ENCODE measurements around the gene ASPDH. TPM values are rescaled to one million over a fixed set of nuclear protein-coding genes. Genes with fewer than 3 reads are reported as not detected.

The ASPDH gene
- total RNA-seq, 1 donor from 2014 or later, result not detected

- peak overlapping the region; percentile 84 for H3K4me2 ChIP-seq (ENCODE audit: low read length)
Observed at GRCh38 chr19:50557009-50557613, 43.4 kb upstream of the ASPDH start.

DNA sequence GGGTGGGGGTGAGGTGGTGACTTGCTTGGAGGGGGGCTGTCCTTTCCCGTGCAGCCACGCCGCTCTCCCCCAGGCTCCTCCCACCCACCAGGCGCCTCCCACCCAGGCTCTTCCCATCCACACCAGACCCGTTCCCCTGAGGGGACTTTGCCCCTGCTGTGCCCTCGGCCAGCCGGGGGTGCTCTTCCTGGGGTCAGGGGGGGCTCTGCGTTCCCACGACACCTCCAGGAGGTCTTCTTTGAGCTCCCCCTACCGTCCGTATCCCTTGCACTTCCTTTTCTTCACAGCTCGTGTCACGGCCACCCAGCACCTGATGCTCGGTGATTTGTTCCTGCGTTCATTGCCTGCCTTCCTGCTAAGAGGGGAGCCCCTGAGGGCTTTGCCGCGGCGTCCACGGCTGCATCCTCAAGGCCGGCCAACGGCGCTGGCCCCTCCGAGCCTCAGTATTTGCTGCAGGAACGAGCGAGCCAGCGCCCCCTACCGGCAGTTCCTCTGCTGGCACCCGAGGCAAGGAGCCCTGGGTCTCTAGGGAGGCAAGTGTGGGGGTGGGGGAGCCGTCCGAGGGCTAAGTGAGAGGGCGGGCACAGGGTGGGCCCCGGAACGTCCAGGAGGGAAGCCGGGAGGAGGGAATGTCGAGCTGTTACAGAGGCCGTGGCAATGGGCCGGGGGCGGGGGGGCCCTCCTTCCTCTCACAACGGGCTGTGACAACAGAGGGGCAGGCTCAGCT is 42.7 kb upstream of the ASPDH start:
- H3K4me1 Mint-ChIP-seq (ENCODE audit: low read depth, unreplicated experiment), result no peaks in the 10 kb centered on the region
- DNase-seq (ENCODE audit: low read depth) (peak; percentile 6), FAIRE-seq (no peak)

More at GRCh38 chr19:50557009-50557613, 43.4 kb upstream of the ASPDH start:
- H3K9me3 ChIP-seq (ENCODE audit: insufficient read depth, low read depth, low read length), result no peaks in the 10 kb centered on the region
- H3K9ac ChIP-seq (ENCODE audit: low read length), result no peak overlapping the region
- H3K27me3 ChIP-seq (ENCODE audit: insufficient read depth, low read length), result no peaks in the 10 kb centered on the region
- H3K4me1 ChIP-seq (ENCODE audit: insufficient read depth, low read length), result peaks cover 3% of the 10 kb centered on the region
- FAIRE-seq (no peak), DNase-seq (ENCODE audit: low read depth) (no peak)
- H3K4me3 Mint-ChIP-seq (ENCODE audit: unreplicated experiment), result no peak overlapping the region
- H3K36me3 ChIP-seq (ENCODE audit: insufficient read depth, low read length), result no peaks in the 10 kb centered on the region
- no peaks in the 10 kb centered on the region for H3K79me2 ChIP-seq (ENCODE audit: insufficient read depth, low read length)
- peaks cover 25% of the 10 kb centered on the region for H3K9me3 Mint-ChIP-seq (ENCODE audit: unreplicated experiment)
- TF ChIP-seq, protein P1, sequence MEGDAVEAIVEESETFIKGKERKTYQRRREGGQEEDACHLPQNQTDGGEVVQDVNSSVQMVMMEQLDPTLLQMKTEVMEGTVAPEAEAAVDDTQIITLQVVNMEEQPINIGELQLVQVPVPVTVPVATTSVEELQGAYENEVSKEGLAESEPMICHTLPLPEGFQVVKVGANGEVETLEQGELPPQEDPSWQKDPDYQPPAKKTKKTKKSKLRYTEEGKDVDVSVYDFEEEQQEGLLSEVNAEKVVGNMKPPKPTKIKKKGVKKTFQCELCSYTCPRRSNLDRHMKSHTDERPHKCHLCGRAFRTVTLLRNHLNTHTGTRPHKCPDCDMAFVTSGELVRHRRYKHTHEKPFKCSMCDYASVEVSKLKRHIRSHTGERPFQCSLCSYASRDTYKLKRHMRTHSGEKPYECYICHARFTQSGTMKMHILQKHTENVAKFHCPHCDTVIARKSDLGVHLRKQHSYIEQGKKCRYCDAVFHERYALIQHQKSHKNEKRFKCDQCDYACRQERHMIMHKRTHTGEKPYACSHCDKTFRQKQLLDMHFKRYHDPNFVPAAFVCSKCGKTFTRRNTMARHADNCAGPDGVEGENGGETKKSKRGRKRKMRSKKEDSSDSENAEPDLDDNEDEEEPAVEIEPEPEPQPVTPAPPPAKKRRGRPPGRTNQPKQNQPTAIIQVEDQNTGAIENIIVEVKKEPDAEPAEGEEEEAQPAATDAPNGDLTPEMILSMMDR (IDR thresholded peaks at IDR 0.05; ENCODE audit: insufficient read depth, low read depth, low read length), result no peak
- no peak for TF ChIP-seq EZH2 (IDR thresholded peaks at IDR 0.05; ENCODE audit: insufficient read depth, low read length)
- H3K36me3 Mint-ChIP-seq (ENCODE audit: low read depth, unreplicated experiment), result no peaks in the 10 kb centered on the region
- H3K27me3 Mint-ChIP-seq (ENCODE audit: low read depth, unreplicated experiment), result no peaks in the 10 kb centered on the region
- no peaks in the 10 kb centered on the region for H4K20me1 ChIP-seq (ENCODE audit: insufficient read depth, low read length)
- no peak overlapping the region for H3K27ac Mint-ChIP-seq (ENCODE audit: unreplicated experiment)
- no peak overlapping the region for H3K27ac ChIP-seq (ENCODE audit: low read depth, low read length)
- no peaks in the 10 kb centered on the region for H3K4me1 Mint-ChIP-seq (ENCODE audit: low read depth, unreplicated experiment)
- peak overlapping the region; percentile 26 for H2AFZ ChIP-seq (ENCODE audit: low read depth, low read length)
- H3K4me3 ChIP-seq (ENCODE audit: insufficient read depth, low read depth, low read length), result no peak overlapping the region

More for the DNA sequence above, 42.7 kb upstream of the ASPDH start:
- H3K79me2 ChIP-seq (ENCODE audit: insufficient read depth, low read length), result no peaks in the 10 kb centered on the region
- H3K36me3 ChIP-seq (ENCODE audit: insufficient read depth, low read length), result no peaks in the 10 kb centered on the region
- no peaks in the 10 kb centered on the region for H3K27me3 Mint-ChIP-seq (ENCODE audit: low read depth, unreplicated experiment)
- H2AFZ ChIP-seq (ENCODE audit: low read depth, low read length), result peak overlapping the region; percentile 86
- H3K27me3 ChIP-seq (ENCODE audit: insufficient read depth, low read length), result no peaks in the 10 kb centered on the region
- peaks cover 3% of the 10 kb centered on the region for H3K4me1 ChIP-seq (ENCODE audit: insufficient read depth, low read length)
- peak overlapping the region; percentile 84 for H3K4me2 ChIP-seq (ENCODE audit: low read length)
- peak overlapping the region; percentile 49 for H3K4me3 ChIP-seq (ENCODE audit: insufficient read depth, low read depth, low read length)
- H4K20me1 ChIP-seq (ENCODE audit: insufficient read depth, low read length), result no peaks in the 10 kb centered on the region
- no peaks in the 10 kb centered on the region for H3K36me3 Mint-ChIP-seq (ENCODE audit: low read depth, unreplicated experiment)
- no peak overlapping the region for H3K4me3 Mint-ChIP-seq (ENCODE audit: unreplicated experiment)
- no peak overlapping the region for H3K27ac ChIP-seq (ENCODE audit: low read depth, low read length)
- no peak for TF ChIP-seq EZH2 (IDR thresholded peaks at IDR 0.05; ENCODE audit: insufficient read depth, low read length)
- TF ChIP-seq, protein P1 (IDR thresholded peaks at IDR 0.05; ENCODE audit: insufficient read depth, low read depth, low read length), result peak; percentile 51
- no peaks in the 10 kb centered on the region for H3K9me3 ChIP-seq (ENCODE audit: insufficient read depth, low read depth, low read length)
- H3K27ac Mint-ChIP-seq (ENCODE audit: unreplicated experiment), result no peak overlapping the region
- H3K9me3 Mint-ChIP-seq (ENCODE audit: unreplicated experiment), result peaks cover 24% of the 10 kb centered on the region
- H3K9ac ChIP-seq (ENCODE audit: low read length), result no peak overlapping the region

Data from astrocyte (in vitro differentiated cells and primary cell).